Measurements from ENCODE around the gene PLPP6. TPM values are rescaled to one million over a fixed set of nuclear protein-coding genes. Genes with fewer than 3 reads are reported as not detected.

PLPP6 gene
- total and polyA plus RNA-seq, 2 of the 8 experiments (the other 6 are each of a cell fraction or from before 2014, with no cell fraction given): 11.8 to 13.3 TPM

DNA sequence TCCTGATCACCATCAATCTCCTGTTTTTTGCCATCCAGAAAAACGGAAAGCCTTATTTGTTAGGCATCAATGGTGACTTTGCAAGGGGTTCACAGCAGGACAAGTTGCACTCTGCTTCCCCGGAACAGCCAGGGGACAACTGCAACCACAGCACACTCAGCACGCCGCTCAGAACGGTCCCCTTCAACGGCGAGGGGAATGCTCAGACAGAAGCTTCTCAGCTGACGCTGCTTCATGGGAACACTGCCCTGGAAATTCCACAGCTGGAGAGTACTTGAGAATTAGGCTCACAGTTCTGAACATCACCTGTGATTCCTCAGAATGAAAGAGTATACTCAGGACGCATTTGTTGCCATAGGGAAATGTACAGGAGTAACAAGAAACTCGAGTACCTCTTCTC is 40.1 kb upstream of the PLPP6 start:
- no peak overlapping the region for H3K18ac ChIP-seq (ENCODE audit: extremely low read depth, low read length)
- H3K27ac ChIP-seq (ENCODE audit: low read depth, low read length): no peak overlapping the region
- no peak for FAIRE-seq
- peak overlapping the region; percentile 30; the same call in 1 of the 2 replicates for H2BK5ac ChIP-seq (ENCODE audit: low read depth, low read length)
- no peak for DNase-seq (ENCODE audit: low read depth in 1 of 2, low spot score in 2 of 2)
- 61% methylated on average over 10 of the region's 10 CpGs; no CpG with 5 or more reads in 1 of the 2 experiments for WGBS, 2 experiments (ENCODE audit: extremely low coverage in 1 of 2, insufficient coverage in 1 of 2, insufficient read length in 1 of 2, insufficient replicate concordance in 2 of 2, low coverage in 1 of 2, low lambda C conversion rate in 2 of 2, missing lambda C conversion rate in 1 of 2)
- ChIA-PET POLR2A (ENCODE audit: partially characterized antibody) (interaction anchor here (0.6 to 1.5 kb wide), 3 partner anchors 58 to 348 kb away, joined by 3 to 4 read pairs (median 3); partner anchors contain the start of gene CDC37L1), CTCF (ENCODE audit: partially characterized antibody) (interaction anchor here (0.8 to 5.2 kb wide), 6 partner anchors 18 to 255 kb away, joined by 3 to 37 read pairs (median 4); no protein-coding TSS in a partner anchor)
- H3K36me3 ChIP-seq (ENCODE audit: control insufficient read depth in 2 of 4, insufficient read depth in 4 of 4, low read length in 3 of 4): no peaks in the 10 kb centered on the region
- no peak overlapping the region for H3K14ac ChIP-seq (ENCODE audit: insufficient read length)
- no peak overlapping the region for H3K4me3 ChIP-seq (ENCODE audit: extremely low read depth in 1 of 4, insufficient read depth in 2 of 4, low read depth in 3 of 4, low read length in 4 of 4)
- H2BK12ac ChIP-seq (ENCODE audit: low read depth, low read length): peak overlapping the region; percentile 55
- no peak overlapping the region for H4K8ac ChIP-seq (ENCODE audit: extremely low read depth, insufficient read depth, low read length)
- H3K4me1 ChIP-seq (replicated peaks in 1 of 4; ENCODE audit: control insufficient read depth in 3 of 4, insufficient read depth in 4 of 4, low read length in 3 of 4): peaks cover 6 to 18% (median 10%) of the 10 kb centered on the region in 4 experiments
- no peak overlapping the region for H3K9ac ChIP-seq (replicated peaks in 1 of 4; ENCODE audit: extremely low read depth in 1 of 4, low read depth in 3 of 4, low read length in 3 of 4)
- no peak overlapping the region for H3K56ac ChIP-seq (replicated peaks; ENCODE audit: insufficient read length, low read depth, low read length)
- H2AFZ ChIP-seq (ENCODE audit: low read length): peak overlapping the region; percentile 89
- TF ChIP-seq POU5F1 (IDR thresholded peaks at IDR 0.05; ENCODE audit: low read depth, low read length) (no peak), RFX5 (IDR thresholded peaks at IDR 0.05; ENCODE audit: borderline replicate concordance, low read depth, low read length) (no peak), MAX (IDR thresholded peaks at IDR 0.05) (no peak), NANOG (IDR thresholded peaks at IDR 0.05; ENCODE audit: insufficient read depth, low read depth, low read length, poor library complexity, severe bottlenecking) (no peak), TBP (IDR thresholded peaks at IDR 0.05; ENCODE audit: low read depth, low read length) (no peak), RBBP5 (IDR thresholded peaks at IDR 0.05; ENCODE audit: borderline replicate concordance, low read depth, low read length) (no peak), GTF2F1 (IDR thresholded peaks at IDR 0.05; ENCODE audit: borderline replicate concordance, low read depth, low read length) (no peak), CHD1 (IDR thresholded peaks at IDR 0.05; ENCODE audit: low read depth, low read length) (no peak), SIRT6 (IDR thresholded peaks at IDR 0.05; ENCODE audit: low read length) (no peak), HDAC2 (IDR thresholded peaks at IDR 0.05; ENCODE audit: borderline replicate concordance in 1 of 2, low read depth in 2 of 2, low read length in 2 of 2) (no peak)
- TF ChIP-seq, protein P1, sequence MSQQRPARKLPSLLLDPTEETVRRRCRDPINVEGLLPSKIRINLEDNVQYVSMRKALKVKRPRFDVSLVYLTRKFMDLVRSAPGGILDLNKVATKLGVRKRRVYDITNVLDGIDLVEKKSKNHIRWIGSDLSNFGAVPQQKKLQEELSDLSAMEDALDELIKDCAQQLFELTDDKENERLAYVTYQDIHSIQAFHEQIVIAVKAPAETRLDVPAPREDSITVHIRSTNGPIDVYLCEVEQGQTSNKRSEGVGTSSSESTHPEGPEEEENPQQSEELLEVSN (IDR thresholded peaks at IDR 0.05): no peak
- H3K23me2 ChIP-seq (ENCODE audit: low read depth, low read length): no peaks in the 10 kb centered on the region
- H3K4me2 ChIP-seq (ENCODE audit: insufficient read depth in 1 of 2, low read depth in 2 of 2, low read length in 2 of 2): no peak overlapping the region; a peak in 1 of 4 replicates
- no peaks in the 10 kb centered on the region for H3K79me1 ChIP-seq (ENCODE audit: low read depth, low read length)
- H2BK20ac ChIP-seq (ENCODE audit: low read length): no peak overlapping the region
- H2AK5ac ChIP-seq (ENCODE audit: low read depth, low read length): no peak overlapping the region
- H3K79me2 ChIP-seq (ENCODE audit: control insufficient read depth in 1 of 2, insufficient read depth in 2 of 2, low read length in 2 of 2): no peaks in the 10 kb centered on the region
- H4K20me1 ChIP-seq (replicated peaks in 1 of 2; ENCODE audit: control insufficient read depth in 1 of 2, insufficient read depth in 2 of 2, low read length in 2 of 2): no peaks in the 10 kb centered on the region
- H2BK120ac ChIP-seq (replicated peaks; ENCODE audit: low read depth, low read length): no peak overlapping the region
- no peak overlapping the region for H3K4ac ChIP-seq (replicated peaks; ENCODE audit: insufficient read length, low read depth, low read length)
- no peak overlapping the region for H4K91ac ChIP-seq (replicated peaks; ENCODE audit: insufficient read length, low read length)
- H3K23ac ChIP-seq (ENCODE audit: insufficient read length): no peak overlapping the region
- no peaks in the 10 kb centered on the region for H3K9me3 ChIP-seq (ENCODE audit: insufficient read depth in 2 of 2, low read depth in 1 of 2, low read length in 1 of 2)
- no peak overlapping the region for H4K5ac ChIP-seq (ENCODE audit: insufficient read length, low read depth, low read length)
- H2BK15ac ChIP-seq (ENCODE audit: low read length): no peak overlapping the region
- no peaks in the 10 kb centered on the region for H3K27me3 ChIP-seq (replicated peaks in 1 of 4; ENCODE audit: control insufficient read depth in 3 of 4, extremely low read depth in 1 of 4, insufficient read depth in 3 of 4, low read length in 3 of 4)

All from H1 (cell line).